Measurements from ENCODE around the gene ZNF41.

ZNF41 gene

DNA sequence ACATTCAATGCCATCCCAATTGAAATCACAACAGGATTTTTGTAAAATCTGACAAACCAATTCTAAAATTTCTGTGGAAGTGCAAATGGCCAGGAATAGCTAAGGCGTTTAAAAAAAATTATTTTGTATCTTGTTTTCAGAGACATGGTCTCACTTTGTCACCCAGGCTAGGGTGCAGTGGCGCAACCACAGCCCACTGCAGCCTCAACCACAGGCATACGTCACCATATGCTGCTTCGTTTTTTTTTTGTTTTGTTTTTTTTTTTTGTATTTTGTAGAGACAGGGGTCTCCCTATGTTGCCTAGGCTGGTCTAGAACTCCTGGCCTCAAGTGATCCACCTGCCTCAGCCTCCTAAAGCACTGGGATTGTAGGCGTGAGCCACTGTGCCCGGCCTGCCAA lies 24.5 kb downstream of the ZNF41 start:
- Histone ChIP-seq H3K4me3 (ENCODE audit: insufficient read depth, low read depth, low read length, poor library complexity, severe bottlenecking) (no peak overlapping the region), H3K36me3 (ENCODE audit: control insufficient read depth, insufficient read depth, low read length) (peaks cover 10% of the 10 kb centered on the region), H3K4me1 (ENCODE audit: control insufficient read depth, insufficient read depth, low read length, poor library complexity, severe bottlenecking) (no peaks in the 10 kb centered on the region), H3K27me3 (replicated peaks; ENCODE audit: control insufficient read depth, insufficient read depth, low read length, poor library complexity, severe bottlenecking) (no peaks in the 10 kb centered on the region), H3K9me3 (ENCODE audit: control insufficient read depth, low read length) (no peaks in the 10 kb centered on the region), H3K27ac (ENCODE audit: insufficient read depth, low read length, poor library complexity, severe bottlenecking) (no peak overlapping the region)
- no peak for DNase-seq

DNA sequence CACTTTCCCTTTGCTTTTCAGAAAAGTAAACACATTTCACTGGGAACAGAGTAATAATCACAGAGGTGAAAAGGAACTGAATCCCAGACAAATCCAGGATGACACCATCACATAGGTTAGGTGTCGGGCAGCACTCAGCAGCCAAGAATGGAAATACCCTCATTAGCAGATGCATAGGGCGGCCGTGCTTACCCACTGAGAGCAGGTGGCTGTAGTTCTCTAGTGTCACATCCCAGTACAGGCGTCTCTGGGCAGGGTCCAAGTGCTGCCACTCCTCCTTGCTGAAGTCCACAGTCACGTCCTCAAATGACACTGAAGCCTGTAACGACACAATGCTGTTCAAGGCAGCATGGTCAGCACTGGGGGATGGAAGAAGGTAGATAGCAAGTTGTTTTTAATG lies 26.9 kb downstream of the ZNF41 start:
- Histone ChIP-seq H3K4me1 (ENCODE audit: control insufficient read depth, insufficient read depth, low read length, poor library complexity, severe bottlenecking) (no peaks in the 10 kb centered on the region), H3K27me3 (replicated peaks; ENCODE audit: control insufficient read depth, insufficient read depth, low read length, poor library complexity, severe bottlenecking) (no peaks in the 10 kb centered on the region), H3K36me3 (ENCODE audit: control insufficient read depth, insufficient read depth, low read length) (peaks cover 19% of the 10 kb centered on the region), H3K9me3 (ENCODE audit: control insufficient read depth, low read length) (no peaks in the 10 kb centered on the region), H3K4me3 (ENCODE audit: insufficient read depth, low read depth, low read length, poor library complexity, severe bottlenecking) (no peak overlapping the region), H3K27ac (ENCODE audit: insufficient read depth, low read length, poor library complexity, severe bottlenecking) (no peak overlapping the region)
- DNase-seq: no peak

GRCh38 chrX:47452112-47452511 lies 30.9 kb downstream of the ZNF41 start:
- no peak for DNase-seq

GRCh38 chrX:47448165-47448806 lies 34.7 kb downstream of the ZNF41 start:
- DNase-seq: no peak
- H3K4me3 ChIP-seq (ENCODE audit: insufficient read depth, low read depth, low read length, poor library complexity, severe bottlenecking): no peak overlapping the region
- no peaks in the 10 kb centered on the region for H3K27me3 ChIP-seq (replicated peaks; ENCODE audit: control insufficient read depth, insufficient read depth, low read length, poor library complexity, severe bottlenecking)
- H3K27ac ChIP-seq (ENCODE audit: insufficient read depth, low read length, poor library complexity, severe bottlenecking): no peak overlapping the region
- no peaks in the 10 kb centered on the region for H3K4me1 ChIP-seq (ENCODE audit: control insufficient read depth, insufficient read depth, low read length, poor library complexity, severe bottlenecking)
- H3K9me3 ChIP-seq (ENCODE audit: control insufficient read depth, low read length): peaks cover 12% of the 10 kb centered on the region
- peaks cover 22% of the 10 kb centered on the region for H3K36me3 ChIP-seq (ENCODE audit: control insufficient read depth, insufficient read depth, low read length)

More at GRCh38 chrX:47452112-47452511, 30.9 kb downstream of the ZNF41 start:
- Histone ChIP-seq H3K36me3 (ENCODE audit: control insufficient read depth, insufficient read depth, low read length) (peaks cover 31% of the 10 kb centered on the region), H3K27me3 (replicated peaks; ENCODE audit: control insufficient read depth, insufficient read depth, low read length, poor library complexity, severe bottlenecking) (no peaks in the 10 kb centered on the region), H3K27ac (ENCODE audit: insufficient read depth, low read length, poor library complexity, severe bottlenecking) (no peak overlapping the region), H3K4me3 (ENCODE audit: insufficient read depth, low read depth, low read length, poor library complexity, severe bottlenecking) (no peak overlapping the region), H3K9me3 (ENCODE audit: control insufficient read depth, low read length) (peaks cover 9% of the 10 kb centered on the region), H3K4me1 (ENCODE audit: control insufficient read depth, insufficient read depth, low read length, poor library complexity, severe bottlenecking) (no peaks in the 10 kb centered on the region)

GRCh38 chrX:47447607-47448006 lies 35.4 kb downstream of the ZNF41 start:
- Histone ChIP-seq H3K9me3 (ENCODE audit: control insufficient read depth, low read length) (peaks cover 12% of the 10 kb centered on the region), H3K36me3 (ENCODE audit: control insufficient read depth, insufficient read depth, low read length) (peaks cover 22% of the 10 kb centered on the region)

GRCh38 chrX:47446971-47447370 lies 36.1 kb downstream of the ZNF41 start:
- Histone ChIP-seq H3K27ac (ENCODE audit: insufficient read depth, low read length, poor library complexity, severe bottlenecking) (no peak overlapping the region), H3K4me3 (ENCODE audit: insufficient read depth, low read depth, low read length, poor library complexity, severe bottlenecking) (no peak overlapping the region), H3K9me3 (ENCODE audit: control insufficient read depth, low read length) (peaks cover 12% of the 10 kb centered on the region), H3K27me3 (replicated peaks; ENCODE audit: control insufficient read depth, insufficient read depth, low read length, poor library complexity, severe bottlenecking) (no peaks in the 10 kb centered on the region), H3K4me1 (ENCODE audit: control insufficient read depth, insufficient read depth, low read length, poor library complexity, severe bottlenecking) (no peaks in the 10 kb centered on the region), H3K36me3 (ENCODE audit: control insufficient read depth, insufficient read depth, low read length) (peaks cover 16% of the 10 kb centered on the region)
- no peak for DNase-seq

More at GRCh38 chrX:47447607-47448006, 35.4 kb downstream of the ZNF41 start:
- Histone ChIP-seq H3K4me3 (ENCODE audit: insufficient read depth, low read depth, low read length, poor library complexity, severe bottlenecking) (no peak overlapping the region), H3K4me1 (ENCODE audit: control insufficient read depth, insufficient read depth, low read length, poor library complexity, severe bottlenecking) (no peaks in the 10 kb centered on the region), H3K27ac (ENCODE audit: insufficient read depth, low read length, poor library complexity, severe bottlenecking) (no peak overlapping the region), H3K27me3 (replicated peaks; ENCODE audit: control insufficient read depth, insufficient read depth, low read length, poor library complexity, severe bottlenecking) (no peaks in the 10 kb centered on the region)
- no peak for DNase-seq

DNA sequence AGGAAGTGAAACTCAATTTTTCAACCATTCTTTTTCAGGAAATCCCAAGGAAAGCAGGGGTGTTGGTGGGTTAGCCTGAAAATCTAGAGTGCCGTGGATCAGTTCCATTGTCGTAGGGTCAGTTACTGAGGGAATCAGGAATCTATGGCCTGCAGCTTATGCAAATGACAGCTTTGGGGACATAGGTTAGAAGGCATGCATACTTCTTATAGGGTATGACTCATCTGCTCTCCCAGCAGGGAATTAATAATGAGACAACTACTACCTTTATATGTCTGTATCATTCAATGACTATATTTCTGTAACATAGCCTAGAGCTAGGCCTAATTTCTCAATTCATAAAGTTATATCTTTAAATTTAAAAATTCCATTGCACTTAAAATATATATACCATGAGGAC lies 36.6 kb downstream of the ZNF41 start:
- no peaks in the 10 kb centered on the region for H3K4me1 ChIP-seq (ENCODE audit: control insufficient read depth, insufficient read depth, low read length, poor library complexity, severe bottlenecking)
- DNase-seq: no peak
- H3K36me3 ChIP-seq (ENCODE audit: control insufficient read depth, insufficient read depth, low read length): peaks cover 12% of the 10 kb centered on the region
- H3K27me3 ChIP-seq (replicated peaks; ENCODE audit: control insufficient read depth, insufficient read depth, low read length, poor library complexity, severe bottlenecking): no peaks in the 10 kb centered on the region
- H3K27ac ChIP-seq (ENCODE audit: insufficient read depth, low read length, poor library complexity, severe bottlenecking): no peak overlapping the region
- H3K9me3 ChIP-seq (ENCODE audit: control insufficient read depth, low read length): peaks cover 12% of the 10 kb centered on the region
- no peak overlapping the region for H3K4me3 ChIP-seq (ENCODE audit: insufficient read depth, low read depth, low read length, poor library complexity, severe bottlenecking)

DNA sequence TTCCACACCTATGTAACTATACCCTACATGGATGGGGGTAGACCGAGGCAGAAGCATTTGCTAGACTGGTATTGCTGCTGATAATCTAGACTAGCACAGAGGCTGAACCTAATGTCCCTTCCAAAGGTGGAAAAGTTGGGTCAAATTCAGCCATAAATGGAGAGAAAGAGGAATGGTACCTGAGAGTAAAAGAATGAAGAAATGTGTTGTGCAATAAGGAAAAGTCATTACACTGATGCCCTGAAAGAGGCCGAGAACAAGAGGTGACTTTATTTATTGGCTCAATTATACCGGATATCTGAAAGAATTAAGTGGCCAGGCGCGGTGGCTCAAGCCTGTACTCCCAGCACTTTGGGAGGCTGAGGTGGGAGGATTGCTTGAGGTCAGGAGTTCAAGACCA lies 52.1 kb downstream of the ZNF41 start:
- H3K27me3 ChIP-seq (replicated peaks; ENCODE audit: control insufficient read depth, insufficient read depth, low read length, poor library complexity, severe bottlenecking): no peaks in the 10 kb centered on the region
- no peaks in the 10 kb centered on the region for H3K9me3 ChIP-seq (ENCODE audit: control insufficient read depth, low read length)
- H3K27ac ChIP-seq (ENCODE audit: insufficient read depth, low read length, poor library complexity, severe bottlenecking): no peak overlapping the region
- H3K4me1 ChIP-seq (ENCODE audit: control insufficient read depth, insufficient read depth, low read length, poor library complexity, severe bottlenecking): no peaks in the 10 kb centered on the region
- no peak for DNase-seq
- no peaks in the 10 kb centered on the region for H3K36me3 ChIP-seq (ENCODE audit: control insufficient read depth, insufficient read depth, low read length)
- no peak overlapping the region for H3K4me3 ChIP-seq (ENCODE audit: insufficient read depth, low read depth, low read length, poor library complexity, severe bottlenecking)

- Histone ChIP-seq H3K27me3 (replicated peaks; ENCODE audit: control insufficient read depth, insufficient read depth, low read length, poor library complexity, severe bottlenecking) (peaks cover 3% of the 10 kb centered on the region), H3K4me1 (ENCODE audit: control insufficient read depth, insufficient read depth, low read length, poor library complexity, severe bottlenecking) (no peaks in the 10 kb centered on the region), H3K4me3 (ENCODE audit: insufficient read depth, low read depth, low read length, poor library complexity, severe bottlenecking) (no peak overlapping the region), H3K9me3 (ENCODE audit: control insufficient read depth, low read length) (no peaks in the 10 kb centered on the region), H3K36me3 (ENCODE audit: control insufficient read depth, insufficient read depth, low read length) (no peaks in the 10 kb centered on the region), H3K27ac (ENCODE audit: insufficient read depth, low read length, poor library complexity, severe bottlenecking) (no peak overlapping the region)
- no peak for DNase-seq
Measured at GRCh38 chrX:47422444-47422843, 60.6 kb downstream of the ZNF41 start.

GRCh38 chrX:47420962-47421361 lies 62.1 kb downstream of the ZNF41 start:
- H3K4me3 ChIP-seq (ENCODE audit: insufficient read depth, low read depth, low read length, poor library complexity, severe bottlenecking): no peak overlapping the region
- H3K36me3 ChIP-seq (ENCODE audit: control insufficient read depth, insufficient read depth, low read length): no peaks in the 10 kb centered on the region
- H3K27ac ChIP-seq (ENCODE audit: insufficient read depth, low read length, poor library complexity, severe bottlenecking): no peak overlapping the region
- peaks cover 3% of the 10 kb centered on the region for H3K27me3 ChIP-seq (replicated peaks; ENCODE audit: control insufficient read depth, insufficient read depth, low read length, poor library complexity, severe bottlenecking)
- DNase-seq: no peak
- H3K4me1 ChIP-seq (ENCODE audit: control insufficient read depth, insufficient read depth, low read length, poor library complexity, severe bottlenecking): no peaks in the 10 kb centered on the region
- no peaks in the 10 kb centered on the region for H3K9me3 ChIP-seq (ENCODE audit: control insufficient read depth, low read length)
